ENCODE results near the gene JADE2. TPM values are rescaled to one million over a fixed set of nuclear protein-coding genes. Genes with fewer than 3 reads are reported as not detected.

The JADE2 gene
- total RNA-seq, 4 donors from 2014 or later: 35.5 to 68.1 (median 59.0) TPM

DNA sequence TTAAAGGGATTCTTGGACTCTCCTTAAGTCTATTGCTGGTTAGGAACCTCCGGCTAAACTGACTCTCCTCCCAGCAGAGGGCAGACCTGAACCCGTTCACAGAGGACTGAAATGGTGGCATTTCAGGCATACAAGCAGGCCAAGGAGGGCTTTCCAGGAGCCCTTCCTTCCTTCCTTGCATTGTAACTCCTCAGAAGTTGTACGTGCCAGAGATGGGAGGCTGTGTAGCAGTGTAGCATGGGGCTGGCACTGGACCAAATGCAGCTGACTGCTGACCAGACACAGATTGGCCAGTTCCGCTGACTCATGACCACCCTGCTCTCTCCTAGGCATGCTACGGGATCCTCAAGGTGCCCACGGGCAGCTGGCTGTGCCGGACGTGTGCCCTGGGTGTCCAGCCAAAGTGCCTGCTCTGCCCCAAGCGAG, 36.4 kb downstream of the JADE2 start:
- intact Hi-C loops (cut with DNase I; ENCODE audit: low total_unique reads): no loop called here
- 68 to 73% methylated on average over 8 to 9 of the region's 9 CpGs for WGBS, 2 donors
- H3K4me3 ChIP-seq (ENCODE audit: low read depth, poor library complexity, severe bottlenecking): no peak overlapping the region
- TF ChIP-seq POLR2A (IDR thresholded peaks at IDR 0.05) (no peak), CTCF (IDR thresholded peaks at IDR 0.05) (no peak)
- DNase-seq (ENCODE audit: low spot score in 2 of 2): no peak

- intact Hi-C loops (cut with DNase I; ENCODE audit: low total_unique reads): no loop called here
- DNase-seq (ENCODE audit: low spot score in 2 of 2): no peak
- TF ChIP-seq POLR2A (IDR thresholded peaks at IDR 0.05) (no peak), CTCF (IDR thresholded peaks at IDR 0.05) (no peak)
- WGBS, 2 donors: 95 to 98% methylated on average over 7 of the region's 7 CpGs
- no peak overlapping the region for H3K4me3 ChIP-seq (ENCODE audit: low read depth, poor library complexity, severe bottlenecking)
These were observed 37.8 kb downstream of the JADE2 start for GRCh38 chr5:134563221-134563620.

DNA sequence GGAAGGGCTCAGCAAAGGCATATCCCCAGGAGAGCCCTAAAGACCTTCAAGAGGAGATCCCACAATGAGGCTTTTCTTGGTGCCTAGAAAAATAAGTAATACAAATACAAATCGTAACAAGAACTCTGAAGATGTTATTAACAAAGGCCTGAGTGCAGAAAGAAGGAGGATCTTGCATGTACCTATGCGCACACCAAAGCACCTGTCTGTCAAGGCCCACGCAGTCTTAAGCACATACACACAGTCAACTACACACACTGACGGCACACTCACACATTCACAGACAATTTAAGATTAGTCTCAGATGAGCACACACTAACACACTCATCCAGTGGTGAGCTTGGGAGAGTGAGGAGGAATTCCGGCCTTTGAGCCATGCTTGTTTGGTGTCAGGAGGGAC, 38.5 kb downstream of the JADE2 start:
- no peak for DNase-seq (ENCODE audit: low spot score in 2 of 2)
- H3K4me3 ChIP-seq (ENCODE audit: low read depth, poor library complexity, severe bottlenecking): no peak overlapping the region
- intact Hi-C loops (cut with DNase I; ENCODE audit: low total_unique reads): no loop called here
- WGBS, 2 donors: 79% methylated on average over 5 of the region's 5 CpGs
- TF ChIP-seq CTCF (IDR thresholded peaks at IDR 0.05): no peak
- no peak for TF ChIP-seq POLR2A (IDR thresholded peaks at IDR 0.05)

DNA sequence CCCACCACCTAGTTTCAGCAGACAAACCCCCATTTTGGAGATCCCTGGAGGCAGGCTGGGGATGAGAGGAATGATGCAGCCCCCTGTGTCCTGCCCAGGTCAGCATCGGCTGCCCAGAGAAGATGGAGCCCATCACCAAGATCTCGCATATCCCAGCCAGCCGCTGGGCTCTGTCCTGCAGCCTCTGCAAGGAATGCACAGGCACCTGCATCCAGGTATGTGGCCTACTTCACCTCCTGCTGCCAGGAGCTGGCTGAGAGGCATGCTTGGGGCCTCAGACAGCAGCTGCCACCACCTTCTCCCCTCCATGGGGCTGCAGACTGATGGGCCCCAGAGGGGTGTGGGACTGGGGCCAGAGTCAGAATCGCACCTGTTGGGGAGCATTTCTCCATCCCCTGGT, 38.9 kb downstream of the JADE2 start:
- no peak for TF ChIP-seq CTCF (IDR thresholded peaks at IDR 0.05)
- no peak for TF ChIP-seq POLR2A (IDR thresholded peaks at IDR 0.05)

DNA sequence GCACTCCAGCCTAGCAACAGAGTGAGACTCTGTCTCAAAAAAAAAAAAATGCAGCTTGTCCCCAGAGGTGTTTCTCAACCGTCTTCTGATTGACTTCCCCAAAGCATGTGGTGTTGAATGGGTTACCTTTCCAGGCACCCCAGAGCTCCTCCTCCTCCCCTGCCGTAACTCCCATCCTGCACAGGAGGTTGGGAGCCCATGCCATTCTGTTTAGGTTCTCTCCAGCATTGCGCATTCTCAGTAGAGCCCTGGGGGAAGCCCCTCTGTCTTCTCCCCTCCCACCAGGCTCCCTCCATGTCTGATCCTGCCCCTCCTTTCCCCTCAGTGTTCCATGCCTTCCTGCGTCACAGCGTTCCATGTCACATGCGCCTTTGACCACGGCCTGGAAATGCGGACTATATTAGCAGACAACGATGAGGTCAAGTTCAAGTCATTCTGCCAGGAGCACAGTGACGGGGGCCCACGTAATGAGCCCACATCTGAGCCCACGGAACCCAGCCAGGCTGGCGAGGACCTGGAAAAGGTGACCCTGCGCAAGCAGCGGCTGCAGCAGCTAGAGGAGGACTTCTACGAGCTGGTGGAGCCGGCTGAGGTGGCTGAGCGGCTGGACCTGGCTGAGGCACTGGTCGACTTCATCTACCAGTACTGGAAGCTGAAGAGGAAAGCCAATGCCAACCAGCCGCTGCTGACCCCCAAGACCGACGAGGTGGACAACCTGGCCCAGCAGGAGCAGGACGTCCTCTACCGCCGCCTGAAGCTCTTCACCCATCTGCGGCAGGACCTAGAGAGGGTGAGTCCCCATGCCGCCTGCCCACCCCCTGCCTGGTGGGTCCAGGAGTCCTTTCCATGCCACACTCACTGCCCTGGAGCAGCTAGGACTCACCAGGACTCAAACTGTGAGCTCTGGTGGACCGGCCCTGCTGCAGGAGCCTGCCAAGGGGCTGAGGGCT, 40.6 kb downstream of the JADE2 start:
- H3K4me3 ChIP-seq (ENCODE audit: low read depth, poor library complexity, severe bottlenecking): no peak overlapping the region
- no peak for TF ChIP-seq CTCF (IDR thresholded peaks at IDR 0.05)
- TF ChIP-seq POLR2A (IDR thresholded peaks at IDR 0.05): no peak
- WGBS, 2 donors: 86 to 94% methylated on average over 23 to 28 of the region's 28 CpGs
- DNase-seq (ENCODE audit: low spot score in 2 of 2): no peak
- intact Hi-C loops (cut with DNase I; ENCODE audit: low total_unique reads): no loop called here

More for the DNA sequence above, 38.9 kb downstream of the JADE2 start:
- WGBS, 2 donors: 92 to 94% methylated on average over 3 to 4 of the region's 4 CpGs
- no peak overlapping the region for H3K4me3 ChIP-seq (ENCODE audit: low read depth, poor library complexity, severe bottlenecking)
- intact Hi-C loops (cut with DNase I; ENCODE audit: low total_unique reads): no loop called here
- DNase-seq (ENCODE audit: low spot score in 2 of 2): no peak
